IMR-90 (cell line): ENCODE measurements around the gene NHSL2. TPM values are rescaled to one million over a fixed set of nuclear protein-coding genes. Genes with fewer than 3 reads are reported as not detected.

ENCODE experiments used
- ATAC-seq: fragments of 200-7000 bp; cut with Tn5 transposase; 2 replicates; pipeline ENCODE4 v1.9.1; 2020; ENCODE audit warnings: low read depth, mild to moderate bottlenecking, moderate library complexity
- BruUV-seq: library from RNA; stranded (reverse); fragments of 400-500 nt; replicated peaks from 2 replicates; lab custom pipeline; 2021; lab: Mats Ljungman, UMichigan
- CTCF ChIA-PET: fragments of 300-600 bp; formaldehyde crosslinking; extraction: SDS; loops from one replicate; lab custom pipeline; 2021; ENCODE audit warnings: antibody characterized with exemption; lab: Yijun Ruan, JAX
- POLR2A ChIA-PET: fragments of 300-600 bp; sonication (Branson Sonifier 250); formaldehyde crosslinking; loops from one replicate; lab custom pipeline; 2022; ENCODE audit warnings: antibody characterized with exemption; ENCODE audit not compliant: unreplicated experiment; lab: Charles Lee
- DNase-seq: peaks from one replicate; pipeline ENCODE4 v3.0.0; 2013
- H2AFZ ChIP-seq: replicated peaks from 2 replicates; pipeline ENCODE3; 2013; ENCODE audit warnings: low read length, mild to moderate bottlenecking; ENCODE audit not compliant: poor library complexity
- H2AK5ac ChIP-seq: 2 replicates; pipeline ENCODE4 v1.6.1; 2013; ENCODE audit warnings: low read depth, low read length, inconsistent platforms
- H2AK9ac ChIP-seq: replicated peaks from 2 replicates; pipeline ENCODE3; 2013; ENCODE audit warnings: mild to moderate bottlenecking, low read depth, low read length, moderate library complexity; ENCODE audit not compliant: poor library complexity
- H2BK120ac ChIP-seq: 2 replicates; pipeline ENCODE4 v1.6.1; 2013; ENCODE audit warnings: low read depth, low read length, inconsistent platforms
- H2BK15ac ChIP-seq: 3 replicates; pipeline ENCODE4 v1.6.1; 2013; ENCODE audit warnings: low read depth, low read length, inconsistent platforms
- H2BK20ac ChIP-seq: 2 replicates; pipeline ENCODE4 v1.6.1; 2013; ENCODE audit warnings: low read depth, mild to moderate bottlenecking, inconsistent platforms, low read length, moderate library complexity
- H2BK5ac ChIP-seq: 2 replicates; pipeline ENCODE4 v1.6.1; 2013; ENCODE audit warnings: mild to moderate bottlenecking, low read depth, low read length, inconsistent platforms; ENCODE audit not compliant: poor library complexity, severe bottlenecking
- H3K14ac ChIP-seq: replicated peaks from 2 replicates; pipeline ENCODE4 v1.6.1; 2013; ENCODE audit warnings: low read depth, low read length, inconsistent platforms
- H3K18ac ChIP-seq: 2 replicates; pipeline ENCODE4 v1.6.1; 2013; ENCODE audit warnings: low read depth, low read length, control low read depth
- H3K23ac ChIP-seq: 2 replicates; pipeline ENCODE4 v1.6.1; 2013; ENCODE audit warnings: low read depth, low read length, inconsistent platforms
- H3K27ac ChIP-seq: 2 replicates; pipeline ENCODE4 v1.5.1; 2013; ENCODE audit warnings: mild to moderate bottlenecking, control low read depth, low read length; ENCODE audit not compliant: insufficient read depth
- H3K27me3 ChIP-seq: 2 replicates; pipeline ENCODE4 v1.6.1; 2013; ENCODE audit warnings: low read length; ENCODE audit not compliant: control insufficient read depth, insufficient read depth
- H3K36me3 ChIP-seq: 2 replicates; pipeline ENCODE4 v1.6.1; 2013; ENCODE audit warnings: low read length, mixed read lengths; ENCODE audit not compliant: control insufficient read depth, insufficient read depth
- H3K4ac ChIP-seq: 2 replicates; pipeline ENCODE4 v1.6.1; 2013; ENCODE audit warnings: low read depth, low read length, inconsistent platforms
- H3K4me1 ChIP-seq: 2 replicates; pipeline ENCODE4 v1.6.1; 2013; ENCODE audit warnings: low read length, mixed read lengths; ENCODE audit not compliant: control insufficient read depth, insufficient read depth
- H3K4me2 ChIP-seq: 2 replicates; pipeline ENCODE4 v1.6.1; 2013; ENCODE audit warnings: low read depth, mild to moderate bottlenecking, control low read depth, low read length, moderate library complexity
- H3K4me3 ChIP-seq: 2 replicates; pipeline ENCODE4 v1.5.1; 2013; ENCODE audit warnings: low read depth, mild to moderate bottlenecking, control low read depth, low read length, moderate library complexity; ENCODE audit not compliant: insufficient read depth
- H3K56ac ChIP-seq: 2 replicates; pipeline ENCODE4 v1.6.1; 2013; ENCODE audit warnings: low read length, inconsistent platforms; ENCODE audit not compliant: insufficient read depth; ENCODE audit errors: extremely low read depth
- H3K79me1 ChIP-seq, 2 experiments: 2 replicates each; pipeline ENCODE4 v1.6.1; 2013; ENCODE audit warnings: low read length in 2 of 2, inconsistent platforms in 1 of 2, low read depth in 1 of 2
- H3K9ac ChIP-seq: 2 replicates; pipeline ENCODE4 v1.6.1; 2013; ENCODE audit warnings: low read depth, low read length, control low read depth
- H3K9me1 ChIP-seq: 2 replicates; pipeline ENCODE4 v1.6.1; 2013; ENCODE audit warnings: low read length, inconsistent platforms; ENCODE audit not compliant: insufficient read depth
- H3K9me3 ChIP-seq: 2 replicates; pipeline ENCODE4 v1.6.1; 2013; ENCODE audit warnings: low read length; ENCODE audit not compliant: control insufficient read depth, insufficient read depth
- H4K20me1 ChIP-seq: 2 replicates; pipeline ENCODE4 v1.6.1; 2013; ENCODE audit warnings: low read length, inconsistent platforms; ENCODE audit not compliant: insufficient read depth
- H4K5ac ChIP-seq: 2 replicates; pipeline ENCODE4 v1.6.1; 2013; ENCODE audit warnings: mild to moderate bottlenecking, low read depth, low read length, control low read depth
- H4K8ac ChIP-seq, 2 experiments: 2 replicates each; pipeline ENCODE4 v1.6.1; 2013; ENCODE audit warnings: low read depth in 2 of 2, low read length in 2 of 2, control low read depth in 1 of 2, inconsistent platforms in 1 of 2
- H4K91ac ChIP-seq: 2 replicates; pipeline ENCODE4 v1.6.1; 2013; ENCODE audit warnings: low read depth, low read length, inconsistent platforms; ENCODE audit not compliant: insufficient read depth
- BHLHE40 ChIP-seq: fragments of 150-350 bp; IDR thresholded peaks from 2 replicates; pipeline ENCODE4 v1.6.1; 2016; ENCODE audit warnings: mild to moderate bottlenecking, low read depth, low read length
- CEBPB ChIP-seq: IDR thresholded peaks from 2 replicates; pipeline ENCODE4 v1.6.1; 2012; ENCODE audit warnings: low read depth, low read length, improper control_type of control experiment
- CTCF ChIP-seq: conservative IDR thresholded peaks from 2 replicates; pipeline ENCODE4 v1.5.1; 2012; ENCODE audit warnings: mild to moderate bottlenecking, low read depth, low read length, improper control_type of control experiment
- ELK1 ChIP-seq: fragments of 150-350 bp; IDR thresholded peaks from 2 replicates; pipeline ENCODE4 v1.6.1; 2016; ENCODE audit warnings: low read depth, mild to moderate bottlenecking, low read length, moderate library complexity, borderline replicate concordance
- FOS ChIP-seq: fragments of 150-350 bp; IDR thresholded peaks from 2 replicates; pipeline ENCODE4 v1.6.1; 2016; ENCODE audit warnings: low read depth, low read length
- MXI1 ChIP-seq: IDR thresholded peaks from 2 replicates; pipeline ENCODE4 v1.6.1; 2012; ENCODE audit warnings: low read depth, mild to moderate bottlenecking, low read length, moderate library complexity, borderline replicate concordance
- RAD21 ChIP-seq: IDR thresholded peaks from 2 replicates; pipeline ENCODE4 v1.6.1; 2012; ENCODE audit warnings: low read length, improper control_type of control experiment
- RCOR1 ChIP-seq: IDR thresholded peaks from 2 replicates; pipeline ENCODE4 v1.6.1; 2012; ENCODE audit warnings: mild to moderate bottlenecking, low read length, improper control_type of control experiment; ENCODE audit not compliant: insufficient replicate concordance
- WGBS, 2 experiments: methylation state at CpG; one replicate each; pipeline versions ENCODE4 v1.1.5 to v1.1.7; 2013; ENCODE audit warnings: missing lambda C conversion rate in 2 of 2; ENCODE audit not compliant: insufficient read length in 1 of 2; ENCODE audit errors: extremely low coverage in 2 of 2; 5-methylcytosine and 5-hydroxymethylcytosine counted together
- dilution Hi-C: fragments of 300-500 bp; cut with HindIII; formaldehyde crosslinking; loops from one replicate; pipeline ENCODE4 v1.14.3; 2018; ENCODE audit warnings: low sequenced_read_pairs; ENCODE audit not compliant: unreplicated experiment
- in situ Hi-C: fragments of 300-500 bp; cut with MboI; formaldehyde crosslinking; loops from 3 replicates; pipeline ENCODE4 v1.14.3; 2019; ENCODE audit warnings: low sequenced_read_pairs, inconsistent platforms, mixed read lengths
- intact Hi-C: fragments of 100-400 bp; cut with micrococcal nuclease; formaldehyde crosslinking; loops from 2 replicates; pipeline ENCODE4 v1.10.0; 2022
- polyA plus RNA-seq, 3 experiments: library from polyadenylated mRNA; depleted of rRNA; stranded (reverse); fragments of >200 nt; gene quantifications; 2 replicates each; pipeline ENCODE4 v1.2.3, GENCODE V29; 2012; ENCODE audit warnings: low replicate concordance in 1 of 3
- total RNA-seq: library from RNA; depleted of rRNA; stranded (reverse); fragments of >200 nt; gene quantifications from 2 replicates; pipeline ENCODE4 v1.2.3, GENCODE V29; 2012

NHSL2 gene
- total and polyA plus RNA-seq, 2 of the 4 experiments (the other 2 are of a cell fraction): 0.72 to 0.75 TPM

- Histone ChIP-seq H3K14ac (no peak overlapping the region), H3K36me3 (no peaks in the 10 kb centered on the region), H3K9me1 (no peaks in the 10 kb centered on the region), H4K5ac (no peak overlapping the region), H4K8ac (no peak overlapping the region), H2AFZ (no peak overlapping the region), H3K4ac (no peak overlapping the region), H3K4me2 (no peak overlapping the region), H4K20me1 (no peaks in the 10 kb centered on the region), H3K79me1 (no peaks in the 10 kb centered on the region), H2BK120ac (no peak overlapping the region), H3K18ac (no peak overlapping the region), H3K4me3 (no peak overlapping the region), H2AK5ac (no peak overlapping the region), H3K56ac (no peak overlapping the region), H3K27me3 (peaks cover 45% of the 10 kb centered on the region), H3K23ac (no peak overlapping the region), H2BK5ac (no peak overlapping the region), H3K9me3 (peaks cover 4% of the 10 kb centered on the region; the same call in 1 of the 2 replicates), H3K4me1 (peaks cover 2% of the 10 kb centered on the region; the same call in 1 of the 2 replicates), H4K91ac (no peak overlapping the region), H2AK9ac (no peak overlapping the region), H3K27ac (no peak overlapping the region), H2BK20ac (no peak overlapping the region), H3K9ac (no peak overlapping the region), H2BK15ac (no peak overlapping the region)
- DNase-seq (no peak), ATAC-seq (no peak)
- WGBS, 2 experiments: 40% methylated on average over 1 of the region's 12 CpGs; no CpG with 5 or more reads in 1 of the 2 experiments
- no peak for TF ChIP-seq MXI1
- TF ChIP-seq ELK1: no peak
- TF ChIP-seq RAD21: no peak
- no peak for TF ChIP-seq CEBPB
- no peak for TF ChIP-seq FOS
- TF ChIP-seq BHLHE40: no peak
- TF ChIP-seq RCOR1: no peak
- TF ChIP-seq CTCF: no peak
- dilution Hi-C loops (no loop called here), in situ Hi-C loops (no loop called here), intact Hi-C loops (no loop called here)
- ChIA-PET CTCF (no interaction called here), POLR2A (interaction anchor here (0.7 kb wide), 1 partner anchor 238 kb away, joined by 3 read pairs; no protein-coding TSS in a partner anchor)
- BruUV-seq: no TSS peak
These were observed 219.6 kb downstream of the NHSL2 start for GRCh38 chrX:72130156-72130761.
